EL (cell line): Measurements from ENCODE around the gene TAF1B.

Source experiments
- DNase-seq: peaks from one replicate; pipeline ENCODE4 v3.0.0-alpha.2; 2016

The TAF1B gene

DNA sequence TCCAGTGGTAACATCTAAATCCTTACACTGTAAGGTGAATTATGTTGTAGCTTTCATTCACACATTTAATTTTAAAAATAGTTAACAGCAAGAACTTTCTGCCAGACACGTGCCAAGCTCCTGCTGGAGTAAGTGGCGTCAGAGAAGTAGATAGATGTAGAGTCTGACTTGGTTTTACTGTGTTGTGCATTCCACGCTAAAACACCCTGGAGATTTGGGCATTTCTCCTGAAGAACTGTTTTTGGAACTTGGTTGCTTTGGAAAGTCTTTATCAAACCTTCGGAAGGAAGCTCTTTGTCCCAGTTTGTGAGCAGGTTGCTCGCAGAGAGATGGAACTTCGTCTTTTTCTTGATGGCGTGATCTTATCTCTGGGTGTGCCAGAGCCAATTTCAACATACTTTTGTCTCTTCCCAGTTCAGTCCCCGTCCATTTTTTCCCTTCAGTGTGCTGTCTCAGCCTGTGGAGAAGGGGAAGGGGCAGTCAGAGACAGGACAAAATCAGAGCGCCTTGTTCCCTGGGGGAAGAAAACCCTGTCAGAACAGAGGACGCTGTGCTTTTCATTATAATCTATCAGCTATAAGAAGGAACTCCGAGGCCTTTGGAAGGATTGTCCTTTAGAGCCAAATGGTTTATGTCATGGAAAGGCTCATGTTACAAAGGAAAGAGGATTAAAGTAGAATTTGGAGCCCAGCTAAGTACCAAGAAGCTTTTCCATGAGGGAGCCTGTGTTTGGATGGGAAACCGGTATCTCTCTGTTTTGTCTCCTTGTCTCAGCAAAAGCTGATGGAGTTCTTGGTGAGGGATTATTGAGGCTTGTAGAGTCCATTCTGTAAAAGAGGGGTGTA lies 127.1 kb downstream of the TAF1B start:
- no peak for DNase-seq

DNA sequence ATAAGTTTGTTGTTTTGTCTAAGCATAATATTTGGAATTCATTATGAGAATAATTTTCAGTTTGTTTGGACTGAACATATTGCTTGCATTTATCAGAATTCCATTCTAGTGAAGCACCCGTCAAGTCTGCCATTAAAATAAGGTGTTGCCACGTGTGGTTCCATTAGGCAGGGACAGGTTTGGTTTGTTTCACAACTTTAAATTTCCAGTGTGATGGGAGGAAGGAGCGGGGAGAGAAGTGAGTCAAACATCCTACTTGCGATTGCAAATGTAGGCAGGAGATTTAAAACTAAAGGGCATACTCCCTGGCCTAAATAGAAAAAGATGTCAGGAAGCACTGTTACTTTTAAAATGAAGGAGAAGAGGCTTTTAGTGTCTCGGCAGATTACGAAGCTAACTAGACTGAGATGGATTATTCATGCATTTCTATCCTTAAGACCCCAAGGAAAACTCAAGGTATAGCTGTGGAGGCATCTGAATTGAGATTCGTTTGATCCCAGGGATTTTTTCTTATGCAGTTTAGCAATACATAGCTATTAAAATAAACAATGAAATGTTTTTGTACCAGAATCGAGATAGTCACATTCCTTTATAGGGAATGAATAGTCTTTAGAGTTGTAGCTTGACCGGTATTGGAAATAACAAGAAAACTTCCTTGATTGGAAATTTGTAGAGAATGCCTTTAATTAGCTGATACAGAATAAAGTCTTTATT lies 128.0 kb downstream of the TAF1B start:
- DNase-seq, result peak; percentile 26

- DNase-seq, result no peak
Measured at GRCh38 chr2:9971890-9972289, 128.6 kb downstream of the TAF1B start.

DNA sequence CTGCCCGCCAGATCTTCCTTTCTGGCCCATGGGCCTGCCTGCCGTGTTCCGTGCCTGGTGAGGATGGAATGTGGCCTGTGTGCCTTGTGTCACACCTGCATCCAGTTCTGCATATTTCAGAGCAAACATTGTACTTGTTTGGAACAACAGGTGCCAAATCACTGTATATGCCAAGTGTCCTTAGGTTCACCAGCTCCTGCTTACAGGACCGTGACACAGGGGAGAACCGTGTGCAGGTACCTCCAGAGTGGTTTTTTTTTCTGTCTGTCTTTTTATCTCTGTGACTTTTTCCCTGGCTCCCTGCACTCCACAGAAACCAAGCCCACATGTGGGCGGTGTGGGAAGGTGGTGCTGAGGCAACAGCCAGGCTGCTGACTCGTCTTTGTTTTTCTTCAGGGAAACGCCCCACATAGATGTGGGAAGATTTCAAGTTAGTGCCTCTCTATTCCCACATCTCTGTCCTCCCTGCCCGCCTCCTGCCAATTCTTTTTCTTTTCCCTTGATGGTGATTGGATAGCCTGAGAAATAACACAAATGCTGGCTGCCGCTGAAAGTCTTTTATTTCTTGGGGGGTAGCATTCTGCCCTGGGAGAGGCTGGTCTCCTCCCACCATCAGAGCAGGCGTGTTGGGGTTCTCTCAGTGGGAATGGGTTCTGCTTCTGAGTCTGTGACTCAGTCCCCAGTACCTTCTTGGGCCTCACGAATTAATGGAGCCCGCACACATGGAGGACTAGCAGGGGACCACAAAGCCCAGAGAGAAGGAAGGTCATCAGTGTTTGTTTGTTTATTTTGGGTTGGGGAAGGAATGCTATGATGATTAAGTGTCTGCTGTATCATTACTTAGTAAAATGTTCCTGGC lies 129.6 kb downstream of the TAF1B start:
- DNase-seq, result peak; percentile 53

GRCh38 chr2:9973690-9974089 lies 130.4 kb downstream of the TAF1B start:
- DNase-seq, result peak; percentile 34

DNA sequence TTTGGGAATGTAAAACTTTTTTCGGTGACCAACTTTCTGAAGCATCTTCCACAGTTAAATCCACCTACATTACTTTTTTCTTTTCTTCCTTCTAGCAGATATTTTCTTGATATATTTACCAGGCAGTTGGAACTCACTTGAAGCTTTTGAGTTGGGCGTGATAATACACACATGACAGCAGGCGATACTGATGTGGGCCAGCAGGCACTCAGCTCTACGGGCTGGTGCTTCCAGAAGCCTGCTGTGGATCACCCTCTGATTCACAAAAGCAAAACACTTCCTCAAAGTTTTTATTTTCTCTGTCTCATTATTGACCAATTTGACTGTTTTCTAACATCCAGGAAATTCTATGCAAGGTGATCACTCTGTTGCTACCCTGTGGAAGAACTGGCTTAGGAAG lies 131.1 kb downstream of the TAF1B start:
- DNase-seq, result no peak

DNA sequence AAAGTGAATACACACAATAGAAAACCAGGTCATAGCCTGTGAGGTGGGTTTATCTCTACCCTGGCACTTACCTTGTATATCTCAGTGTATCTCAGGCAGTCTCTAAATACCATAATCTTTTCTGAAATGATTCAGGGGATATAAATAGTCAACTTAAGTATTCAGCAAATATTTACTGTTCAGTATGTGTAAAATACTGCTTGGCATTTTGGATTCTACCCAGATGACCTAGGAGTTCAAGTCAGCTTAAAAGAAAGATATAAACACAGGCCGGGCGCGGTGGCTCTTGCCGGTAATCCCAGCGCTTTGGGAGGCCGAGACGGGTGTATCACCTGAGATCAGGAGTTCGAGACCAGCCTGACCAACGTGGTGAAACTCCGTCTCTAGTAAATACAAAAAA lies 132.1 kb downstream of the TAF1B start:
- DNase-seq, result peak; percentile 23

DNA sequence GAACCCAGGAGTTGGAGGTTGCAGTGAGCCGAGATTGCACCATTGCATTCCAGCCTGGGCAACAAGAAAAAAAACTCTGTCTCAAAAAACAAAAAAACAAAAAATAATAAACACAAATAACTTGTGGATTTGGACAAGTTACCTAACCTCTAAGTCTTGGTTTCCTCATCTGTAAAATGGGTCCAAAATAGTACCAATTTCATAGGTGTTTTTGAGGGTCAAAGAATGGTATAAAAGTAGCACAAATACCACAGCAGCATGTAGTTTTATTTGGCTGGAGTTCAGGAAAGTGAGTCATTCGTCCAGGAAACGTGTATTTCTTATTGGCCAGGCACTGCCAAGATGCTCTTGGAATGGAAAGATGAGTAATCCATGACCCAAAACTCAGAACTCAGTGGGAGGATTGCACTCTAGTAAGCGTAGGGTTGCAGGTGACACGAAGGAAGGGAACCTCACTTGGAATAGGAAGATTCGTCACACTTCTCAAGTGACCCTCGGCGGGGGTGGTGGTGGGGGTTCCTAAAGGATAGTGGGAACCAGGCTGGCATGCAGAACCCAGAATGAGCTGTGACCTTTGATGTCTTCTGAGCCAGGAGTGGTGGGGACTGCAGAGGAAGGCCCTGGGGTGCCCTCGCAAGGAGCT lies 132.7 kb downstream of the TAF1B start:
- peak; percentile 97 for DNase-seq

DNA sequence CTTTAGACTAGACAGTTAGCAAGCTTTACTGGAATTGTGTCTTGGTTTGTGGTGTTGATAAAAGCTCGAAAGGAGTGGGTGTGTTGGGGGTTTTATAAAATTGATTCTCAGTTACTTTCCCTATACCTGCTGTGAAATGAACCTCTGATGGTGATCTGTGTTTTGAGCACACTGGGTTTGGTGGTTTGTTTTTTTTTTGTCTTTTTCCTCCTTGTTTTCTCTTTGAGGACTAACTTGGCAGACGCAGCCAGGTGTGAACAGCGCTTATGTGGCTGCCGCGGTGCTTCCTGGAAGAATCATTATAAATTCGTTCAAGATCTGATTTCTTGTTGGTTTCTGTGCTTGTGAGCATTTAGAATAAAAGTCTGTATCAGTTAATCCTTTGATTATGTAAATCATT lies 136.7 kb downstream of the TAF1B start:
- no peak for DNase-seq

DNA sequence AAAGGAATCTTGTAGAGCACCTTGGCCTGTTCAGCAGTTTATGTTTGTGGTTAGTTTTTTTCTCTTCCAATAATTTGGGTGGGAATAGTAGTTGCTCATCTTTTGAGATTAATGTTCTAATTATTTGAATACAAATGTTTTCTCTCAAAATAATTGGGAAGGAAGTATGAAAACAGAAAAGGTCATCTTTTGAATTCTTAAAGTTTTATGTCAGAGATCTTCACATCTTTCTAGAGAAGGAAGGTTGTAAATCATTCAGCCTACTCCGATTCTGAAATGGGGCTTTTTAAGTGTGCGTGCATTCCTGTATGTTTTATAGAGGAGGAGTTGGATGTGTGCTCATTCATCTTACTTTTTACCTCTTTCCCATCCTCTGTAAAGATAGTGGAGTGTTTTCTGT lies 137.2 kb downstream of the TAF1B start:
- peak; percentile 66 for DNase-seq

DNA sequence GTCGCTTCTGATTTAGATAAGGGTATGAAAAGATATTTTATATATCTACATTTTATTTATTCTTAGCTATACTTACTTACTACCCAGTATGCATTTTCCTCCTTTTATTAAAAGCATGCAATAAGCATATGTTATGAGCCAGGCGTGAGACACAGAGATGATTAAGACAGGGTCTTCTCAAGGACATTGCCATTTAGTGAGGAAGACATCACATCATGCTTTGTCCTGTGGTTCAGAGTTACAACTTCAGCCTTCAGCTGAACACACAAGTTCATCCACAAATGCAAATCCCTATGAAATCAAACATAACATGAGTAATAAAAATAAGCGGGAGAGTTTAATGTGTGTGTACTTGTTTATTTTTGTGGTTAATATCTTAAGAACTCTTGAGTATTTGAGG lies 138.4 kb downstream of the TAF1B start:
- DNase-seq, result peak; percentile 21

DNA sequence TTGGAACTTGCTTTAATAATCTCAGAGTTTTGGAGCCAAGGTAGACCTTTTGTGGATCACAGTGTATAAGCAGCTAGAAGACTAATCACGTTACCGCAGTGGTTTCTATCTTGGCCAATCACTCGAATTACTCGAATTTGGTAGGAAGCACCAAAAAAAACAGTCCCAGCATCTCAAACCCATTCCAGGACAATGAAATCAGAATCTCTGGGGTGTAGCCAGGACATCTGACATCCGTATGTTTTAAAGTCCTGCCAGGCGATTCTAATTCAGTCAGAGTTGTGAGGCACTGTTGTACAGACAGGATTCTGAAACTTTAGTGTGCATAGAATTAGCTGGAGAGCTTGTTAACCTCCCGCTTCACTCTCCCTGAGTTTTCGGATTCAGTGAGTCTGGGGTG lies 139.0 kb downstream of the TAF1B start:
- peak; percentile 89 for DNase-seq

GRCh38 chr2:9982891-9983290 lies 139.6 kb downstream of the TAF1B start:
- DNase-seq, result no peak

DNA sequence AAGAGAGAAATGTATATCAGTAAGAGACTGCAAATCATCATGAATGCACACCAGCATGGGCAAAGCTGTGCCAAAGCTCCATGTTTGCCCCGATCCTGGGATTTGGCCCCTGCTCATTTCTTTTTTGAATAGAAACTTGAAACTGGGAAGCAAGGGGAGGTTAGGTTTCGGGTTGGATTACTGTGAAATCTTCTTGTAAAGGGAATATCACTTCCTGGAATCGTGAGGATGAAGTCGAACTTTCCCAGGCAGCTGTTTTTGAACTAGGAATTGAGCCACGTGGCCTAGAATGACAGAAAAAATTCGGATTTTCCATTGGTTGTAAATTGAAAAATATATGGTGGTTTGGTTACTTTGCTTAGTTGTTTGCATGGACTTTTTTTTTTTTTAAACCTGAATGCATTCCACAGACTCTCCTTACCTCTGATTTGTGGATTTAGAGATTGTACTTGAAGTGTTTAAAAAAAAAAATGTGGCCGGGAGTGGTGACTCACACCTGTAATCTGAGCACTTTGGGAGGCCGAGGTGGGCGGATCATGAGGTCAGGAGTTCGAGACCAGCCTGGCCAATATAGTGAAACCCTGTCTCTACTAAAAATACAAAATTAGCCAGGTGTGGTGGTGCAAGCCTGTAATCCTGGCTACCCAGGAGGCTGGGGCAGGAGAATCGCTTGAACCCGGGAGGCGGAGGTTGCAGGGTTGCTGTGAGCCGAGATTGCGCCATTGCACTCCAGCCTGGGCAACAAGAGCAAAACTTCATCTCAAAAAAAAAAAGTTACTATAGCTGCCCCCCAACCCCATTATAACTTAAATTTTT lies 140.3 kb downstream of the TAF1B start:
- peak; percentile 47 for DNase-seq
